Loucy (cell line): Measurements from ENCODE around the gene NAV1.

Source experiments
- H2AFZ ChIP-seq: fragments of 200-600 bp; sonication (generic); 2 replicates; pipeline ENCODE4 v1.6.0; 2016; ENCODE audit warnings: antibody characterized with exemption, mild to moderate bottlenecking, low read length, moderate library complexity
- H3F3A ChIP-seq: fragments of 200-600 bp; 2 replicates; pipeline ENCODE4 v1.6.0; 2016; ENCODE audit warnings: antibody characterized with exemption, low read depth, mild to moderate bottlenecking
- H3K27me3 ChIP-seq: fragments of 200-600 bp; sonication (generic); 2 replicates; pipeline ENCODE4 v1.6.1; 2014; ENCODE audit warnings: low read length, mild to moderate bottlenecking; ENCODE audit not compliant: insufficient read depth, poor library complexity, severe bottlenecking
- H3K36me3 ChIP-seq: fragments of 200-600 bp; sonication (generic); 2 replicates; pipeline ENCODE4 v1.6.1; 2016; ENCODE audit warnings: low read length; ENCODE audit not compliant: insufficient read depth
- H3K4me1 ChIP-seq: fragments of 200-600 bp; sonication (generic); 2 replicates; pipeline ENCODE4 v1.5.1; 2014; ENCODE audit warnings: low read length, mild to moderate bottlenecking; ENCODE audit not compliant: insufficient read depth, poor library complexity, severe bottlenecking
- H3K4me2 ChIP-seq: fragments of 200-600 bp; sonication (generic); 2 replicates; pipeline ENCODE4 v1.6.0; 2014; ENCODE audit warnings: antibody characterized with exemption, low read length, low read depth, mild to moderate bottlenecking; ENCODE audit not compliant: poor library complexity, severe bottlenecking
- H3K4me3 ChIP-seq: fragments of 200-600 bp; sonication (generic); 2 replicates; pipeline ENCODE4 v1.5.1; 2014; ENCODE audit warnings: low read length, mild to moderate bottlenecking, mixed read lengths; ENCODE audit not compliant: poor library complexity, severe bottlenecking
- H3K79me2 ChIP-seq: fragments of 200-600 bp; sonication (generic); 2 replicates; pipeline ENCODE4 v1.6.1; 2014; ENCODE audit warnings: low read length; ENCODE audit not compliant: insufficient read depth
- H3K9ac ChIP-seq: fragments of 200-600 bp; sonication (generic); 2 replicates; pipeline ENCODE4 v1.6.0; 2014; ENCODE audit warnings: mild to moderate bottlenecking, low read depth, low read length, moderate library complexity; ENCODE audit not compliant: poor library complexity, severe bottlenecking
- H3K9me2 ChIP-seq: fragments of 200-600 bp; sonication (generic); replicated peaks from 2 replicates; pipeline ENCODE4 v1.6.1; 2016; ENCODE audit warnings: low read depth, low read length, mixed read lengths
- H3K9me3 ChIP-seq: fragments of 200-600 bp; sonication (generic); 2 replicates; pipeline ENCODE4 v1.6.1; 2014; ENCODE audit warnings: mild to moderate bottlenecking, antibody characterized with exemption, low read length, low read depth; ENCODE audit not compliant: insufficient read depth
- H4K20me1 ChIP-seq: fragments of 200-600 bp; sonication (generic); 2 replicates; pipeline ENCODE4 v1.6.0; 2014; ENCODE audit warnings: antibody characterized with exemption, low read length, mild to moderate bottlenecking; ENCODE audit not compliant: insufficient read depth, poor library complexity, severe bottlenecking
- EZH2phosphoT487 ChIP-seq: fragments of 200-600 bp; IDR thresholded peaks from 2 replicates; pipeline ENCODE4 v1.6.1; 2018; ENCODE audit warnings: antibody characterized with exemption, mild to moderate bottlenecking, moderate library complexity, borderline replicate concordance
- TF ChIP-seq, protein P1 (sequence below): fragments of 200-600 bp; sonication (generic); conservative IDR thresholded peaks from 2 replicates; pipeline ENCODE4 v1.5.1; 2014; ENCODE audit warnings: mild to moderate bottlenecking, antibody characterized with exemption, low read length

NAV1 gene

GRCh38 chr1:201585093-201585483 is 46.2 kb downstream of the NAV1 start:
- TF ChIP-seq EZH2phosphoT487: no peak
- TF ChIP-seq, protein P1, sequence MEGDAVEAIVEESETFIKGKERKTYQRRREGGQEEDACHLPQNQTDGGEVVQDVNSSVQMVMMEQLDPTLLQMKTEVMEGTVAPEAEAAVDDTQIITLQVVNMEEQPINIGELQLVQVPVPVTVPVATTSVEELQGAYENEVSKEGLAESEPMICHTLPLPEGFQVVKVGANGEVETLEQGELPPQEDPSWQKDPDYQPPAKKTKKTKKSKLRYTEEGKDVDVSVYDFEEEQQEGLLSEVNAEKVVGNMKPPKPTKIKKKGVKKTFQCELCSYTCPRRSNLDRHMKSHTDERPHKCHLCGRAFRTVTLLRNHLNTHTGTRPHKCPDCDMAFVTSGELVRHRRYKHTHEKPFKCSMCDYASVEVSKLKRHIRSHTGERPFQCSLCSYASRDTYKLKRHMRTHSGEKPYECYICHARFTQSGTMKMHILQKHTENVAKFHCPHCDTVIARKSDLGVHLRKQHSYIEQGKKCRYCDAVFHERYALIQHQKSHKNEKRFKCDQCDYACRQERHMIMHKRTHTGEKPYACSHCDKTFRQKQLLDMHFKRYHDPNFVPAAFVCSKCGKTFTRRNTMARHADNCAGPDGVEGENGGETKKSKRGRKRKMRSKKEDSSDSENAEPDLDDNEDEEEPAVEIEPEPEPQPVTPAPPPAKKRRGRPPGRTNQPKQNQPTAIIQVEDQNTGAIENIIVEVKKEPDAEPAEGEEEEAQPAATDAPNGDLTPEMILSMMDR: no peak

GRCh38 chr1:201585901-201586300 is 47.0 kb downstream of the NAV1 start:
- TF ChIP-seq, protein P1: no peak
- TF ChIP-seq EZH2phosphoT487: no peak
- H3K4me1 ChIP-seq: no peaks in the 10 kb centered on the region
- no peaks in the 10 kb centered on the region for H3K9me3 ChIP-seq
- no peaks in the 10 kb centered on the region for H4K20me1 ChIP-seq
- no peak overlapping the region for H2AFZ ChIP-seq
- no peaks in the 10 kb centered on the region for H3K27me3 ChIP-seq
- no peak overlapping the region for H3K9ac ChIP-seq
- no peak overlapping the region for H3K4me2 ChIP-seq
- no peaks in the 10 kb centered on the region for H3K9me2 ChIP-seq
- no peaks in the 10 kb centered on the region for H3F3A ChIP-seq
- no peak overlapping the region for H3K4me3 ChIP-seq
- H3K36me3 ChIP-seq: no peaks in the 10 kb centered on the region
- no peaks in the 10 kb centered on the region for H3K79me2 ChIP-seq

More at GRCh38 chr1:201585093-201585483, 46.2 kb downstream of the NAV1 start:
- Histone ChIP-seq H2AFZ (no peak overlapping the region), H3K79me2 (no peaks in the 10 kb centered on the region), H3K9ac (no peak overlapping the region), H3F3A (no peaks in the 10 kb centered on the region), H4K20me1 (no peaks in the 10 kb centered on the region), H3K4me2 (no peak overlapping the region), H3K9me3 (no peaks in the 10 kb centered on the region), H3K27me3 (no peaks in the 10 kb centered on the region), H3K9me2 (no peaks in the 10 kb centered on the region), H3K4me3 (no peak overlapping the region), H3K36me3 (no peaks in the 10 kb centered on the region), H3K4me1 (no peaks in the 10 kb centered on the region)

GRCh38 chr1:201586806-201587205 is 47.9 kb downstream of the NAV1 start:
- no peaks in the 10 kb centered on the region for H3K9me2 ChIP-seq
- TF ChIP-seq, protein P1: no peak
- no peak for TF ChIP-seq EZH2phosphoT487
- no peaks in the 10 kb centered on the region for H3K36me3 ChIP-seq
- H4K20me1 ChIP-seq: no peaks in the 10 kb centered on the region
- H3K4me2 ChIP-seq: no peak overlapping the region
- no peaks in the 10 kb centered on the region for H3K27me3 ChIP-seq
- H3F3A ChIP-seq: no peaks in the 10 kb centered on the region
- H3K4me3 ChIP-seq: no peak overlapping the region
- H3K9me3 ChIP-seq: no peaks in the 10 kb centered on the region
- no peaks in the 10 kb centered on the region for H3K79me2 ChIP-seq
- no peaks in the 10 kb centered on the region for H3K4me1 ChIP-seq
- no peak overlapping the region for H3K9ac ChIP-seq
- no peak overlapping the region for H2AFZ ChIP-seq
